NB4 (cell line): ENCODE measurements around the gene TNN.

ENCODE experiments used
- CTCF ChIP-seq: IDR thresholded peaks from one replicate; pipeline ENCODE4 v1.5.1; 2012; ENCODE audit warnings: low read depth, low read length
- POLR2A ChIP-seq: IDR thresholded peaks from 2 replicates; pipeline ENCODE4 v1.6.1; 2011; ENCODE audit warnings: mild to moderate bottlenecking; ENCODE audit not compliant: insufficient read length; ENCODE audit errors: extremely low read depth
- TF ChIP-seq, protein P1 (sequence below): IDR thresholded peaks from 2 replicates; pipeline ENCODE4 v1.6.1; 2011; ENCODE audit warnings: low read depth, low read length

GRCh38 chr1:175131095-175131494, 63.5 kb downstream of the TNN start:
- TF ChIP-seq CTCF (no peak), POLR2A (no peak)
- TF ChIP-seq, protein P1, sequence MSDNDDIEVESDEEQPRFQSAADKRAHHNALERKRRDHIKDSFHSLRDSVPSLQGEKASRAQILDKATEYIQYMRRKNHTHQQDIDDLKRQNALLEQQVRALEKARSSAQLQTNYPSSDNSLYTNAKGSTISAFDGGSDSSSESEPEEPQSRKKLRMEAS, result no peak
